GM21515 (cell line): ENCODE results near the gene ROPN1B.
"Not testable (repeated sequence)": the region's sequence is repeated elsewhere in the genome, so short reads cannot be mapped to it uniquely, and the experiment has no call there.

Experiments
- ATAC-seq: cut with Tn5 transposase; IDR thresholded peaks from one replicate; pipeline ENCODE4 v1.9.1; 2021; ENCODE audit not compliant: unreplicated experiment

ROPN1B gene

GRCh38 chr3:125957674-125958510 lies 11.1 kb upstream of the ROPN1B start:
- ATAC-seq, result no peak

DNA sequence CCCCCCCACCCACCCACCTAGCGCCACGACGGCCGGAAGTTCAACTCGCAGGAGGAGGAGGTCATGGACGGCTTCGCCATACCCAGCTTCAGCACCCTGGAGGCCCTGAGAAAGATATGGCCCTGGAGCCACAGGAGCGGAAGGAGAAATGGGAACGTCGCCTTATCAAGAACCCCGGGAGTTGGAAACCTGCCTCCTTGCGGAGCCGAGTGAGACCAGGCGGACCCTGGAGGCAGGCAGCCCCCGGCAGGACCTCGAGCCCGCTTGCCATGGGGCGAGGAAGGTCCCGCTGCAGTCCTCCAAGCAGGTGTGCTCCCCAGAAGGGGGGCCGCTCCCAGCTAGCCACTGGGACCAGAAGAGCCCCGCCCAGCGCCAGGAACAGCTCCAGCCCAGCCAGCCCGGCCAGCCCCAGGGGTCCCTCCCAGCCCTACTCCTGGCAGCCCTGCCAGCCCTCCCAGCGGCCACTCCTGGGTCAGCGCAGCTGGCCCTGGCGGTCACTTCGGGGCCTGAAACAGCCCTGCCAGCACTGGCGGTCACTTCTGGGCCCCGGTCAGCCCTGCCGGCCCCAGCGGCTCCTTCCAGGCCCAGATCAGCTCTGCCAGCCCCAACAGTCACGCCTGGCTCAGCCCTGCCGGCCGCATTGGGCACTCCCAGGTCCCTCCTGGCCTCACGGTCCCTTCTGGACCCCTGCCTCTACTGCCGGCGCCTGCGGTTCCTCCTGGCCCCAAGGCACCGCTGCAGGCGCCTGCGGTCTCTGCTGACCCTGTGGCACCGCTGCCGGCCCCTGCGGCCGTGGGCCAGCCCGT lies 10.3 kb upstream of the ROPN1B start:
- no peak for ATAC-seq

GRCh38 chr3:125959317-125960065 lies 9.5 kb upstream of the ROPN1B start:
- no peak for ATAC-seq

GRCh38 chr3:125960066-125960424 lies 8.9 kb upstream of the ROPN1B start:
- ATAC-seq, result no peak

- no peak for ATAC-seq
These were observed 8.3 kb upstream of the ROPN1B start for GRCh38 chr3:125960456-125961288.

DNA sequence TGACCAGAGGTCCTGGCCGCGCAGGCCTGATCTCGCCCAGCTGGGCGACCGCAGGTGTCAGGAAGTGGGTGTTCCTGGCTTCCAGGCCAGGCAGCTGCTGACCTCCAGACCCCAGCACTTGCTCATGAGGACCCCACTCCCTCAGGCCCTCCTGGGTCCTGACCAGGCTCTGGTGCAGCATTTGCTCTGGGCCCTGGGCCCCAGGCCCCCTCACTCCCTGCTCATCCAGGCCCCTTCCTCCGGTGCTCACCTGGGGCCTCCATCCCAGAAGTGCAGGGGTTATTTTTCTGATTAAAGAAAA lies 7.7 kb upstream of the ROPN1B start:
- no peak for ATAC-seq

DNA sequence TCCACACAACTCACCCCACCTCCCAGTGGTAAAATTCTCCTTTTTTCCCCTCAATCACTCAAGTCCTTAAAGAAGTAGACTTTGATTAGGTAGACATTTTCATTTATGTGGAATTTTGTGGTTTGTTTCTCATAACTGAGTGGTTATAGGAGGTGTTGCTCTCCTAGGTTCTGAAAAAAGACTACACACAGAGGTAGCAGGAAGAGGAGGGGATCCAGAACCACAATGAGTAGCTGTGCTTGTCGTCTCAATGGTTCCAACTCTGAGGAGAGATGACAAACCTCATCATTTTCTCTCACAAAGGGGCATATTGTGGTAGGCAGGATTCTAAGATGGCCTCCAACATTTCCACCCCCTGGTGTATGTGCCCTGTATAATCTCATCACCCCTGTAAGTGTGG lies 5.1 kb upstream of the ROPN1B start:
- not testable (repeated sequence) for ATAC-seq

DNA sequence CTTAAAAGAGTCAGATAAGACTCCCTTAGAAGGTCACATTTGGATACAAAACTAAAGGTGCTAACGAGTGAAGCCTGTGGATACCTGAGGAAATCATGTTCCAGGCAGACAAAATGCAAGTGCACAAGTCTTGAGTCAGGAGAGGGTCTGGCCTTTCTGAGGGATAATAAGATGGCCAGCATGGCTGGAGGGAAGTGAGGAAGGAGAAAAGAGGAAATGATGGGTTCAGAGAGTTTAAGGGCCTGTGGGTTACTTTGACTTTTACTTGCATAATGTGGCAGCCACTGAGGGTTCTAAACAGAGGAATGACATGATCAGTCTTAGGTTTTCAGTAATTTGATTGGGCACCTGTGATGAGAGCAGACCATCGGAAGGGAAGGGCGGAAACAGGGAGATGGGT lies 3.5 kb upstream of the ROPN1B start:
- ATAC-seq, result no peak

- no peak for ATAC-seq
These were observed 1.8 kb upstream of the ROPN1B start for GRCh38 chr3:125967156-125967555.

- not testable (repeated sequence) for ATAC-seq
These were observed 857 bp upstream of the ROPN1B start for GRCh38 chr3:125968121-125968520.

DNA sequence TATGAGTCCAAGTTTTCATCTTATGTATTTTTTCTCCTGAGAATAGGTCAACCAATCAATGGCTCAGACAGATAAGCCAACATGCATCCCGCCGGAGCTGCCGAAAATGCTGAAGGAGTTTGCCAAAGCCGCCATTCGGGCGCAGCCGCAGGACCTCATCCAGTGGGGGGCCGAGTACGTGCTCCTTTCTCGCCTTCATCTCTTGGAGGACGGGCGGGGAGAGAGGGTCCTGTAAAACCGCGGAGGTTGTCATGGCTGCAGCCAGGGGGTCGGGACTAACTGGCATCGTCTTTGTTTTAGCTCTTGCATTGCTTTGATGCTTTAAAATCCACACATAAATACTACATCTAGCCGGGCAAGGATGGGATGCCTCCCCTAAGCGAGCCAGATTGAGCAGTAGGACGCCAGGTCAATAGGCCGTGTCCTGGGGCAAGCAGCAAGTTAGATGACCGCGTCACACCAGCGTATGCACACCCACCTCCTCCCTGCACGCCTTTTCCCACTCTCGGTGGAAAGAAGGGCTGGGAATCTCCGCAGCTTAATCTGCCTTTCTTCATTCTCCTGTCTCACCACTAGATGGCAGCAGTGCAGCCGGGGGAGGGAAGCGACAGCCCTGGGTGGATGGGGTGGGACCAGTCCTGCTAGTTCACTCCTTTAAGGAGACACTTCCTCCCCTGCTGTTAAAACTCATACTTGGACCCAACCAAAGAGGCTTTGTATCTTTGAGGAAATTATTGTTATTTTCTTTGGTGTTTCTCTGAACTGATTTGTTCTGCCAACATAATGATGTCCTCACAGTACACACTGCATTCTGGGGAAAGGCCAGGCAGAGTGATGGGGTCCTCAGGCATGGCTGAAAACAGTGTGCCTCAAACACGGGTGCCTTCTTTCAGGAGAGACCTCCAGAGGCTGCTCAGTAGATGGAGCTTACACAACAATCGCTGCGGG lies 3.3 kb downstream of the ROPN1B start:
- peak; percentile 52 for ATAC-seq

- ATAC-seq, result not testable (repeated sequence)
These were observed 6.4 kb downstream of the ROPN1B start for GRCh38 chr3:125975245-125976002.

DNA sequence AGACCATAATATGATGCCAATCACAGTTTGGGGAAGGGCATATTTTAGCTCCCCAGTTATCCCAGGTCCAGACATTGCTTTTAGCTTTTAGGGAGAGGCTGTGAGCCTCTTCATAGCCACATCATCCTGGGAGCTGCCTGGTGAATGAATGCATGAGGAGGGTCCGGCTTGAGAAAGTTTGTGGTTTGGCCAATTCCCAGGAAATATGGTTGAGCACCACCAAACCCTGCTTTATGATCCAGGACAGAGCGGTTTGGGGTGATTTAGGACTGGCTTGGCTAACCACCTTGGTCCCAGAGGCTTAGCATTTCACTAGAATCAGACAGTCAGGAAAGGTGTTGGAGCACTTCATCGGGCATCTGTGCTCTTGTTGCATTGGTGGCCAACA lies 7.0 kb downstream of the ROPN1B start:
- ATAC-seq, result not testable (repeated sequence)

- not testable (repeated sequence) for ATAC-seq
These were observed 8.1 kb downstream of the ROPN1B start for GRCh38 chr3:125977104-125977503.

DNA sequence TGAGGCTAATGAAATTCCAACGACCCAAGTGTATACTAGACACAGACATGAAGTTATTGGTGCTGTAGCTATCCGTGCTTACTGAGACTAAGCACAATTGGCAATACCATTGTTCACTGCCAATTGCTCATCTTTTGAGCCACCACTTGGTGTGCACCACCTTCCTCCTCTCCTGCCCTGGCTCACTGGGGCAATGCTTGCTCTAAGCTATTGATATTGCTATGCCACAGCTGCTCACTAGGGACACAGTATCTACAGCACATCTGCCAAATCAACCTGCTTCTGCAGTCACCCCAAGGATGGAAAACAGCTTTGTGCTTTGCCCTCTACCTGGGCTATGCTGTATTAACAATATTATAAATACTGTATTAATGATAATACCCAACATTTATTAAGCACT lies 16.0 kb downstream of the ROPN1B start:
- not testable (repeated sequence) for ATAC-seq

DNA sequence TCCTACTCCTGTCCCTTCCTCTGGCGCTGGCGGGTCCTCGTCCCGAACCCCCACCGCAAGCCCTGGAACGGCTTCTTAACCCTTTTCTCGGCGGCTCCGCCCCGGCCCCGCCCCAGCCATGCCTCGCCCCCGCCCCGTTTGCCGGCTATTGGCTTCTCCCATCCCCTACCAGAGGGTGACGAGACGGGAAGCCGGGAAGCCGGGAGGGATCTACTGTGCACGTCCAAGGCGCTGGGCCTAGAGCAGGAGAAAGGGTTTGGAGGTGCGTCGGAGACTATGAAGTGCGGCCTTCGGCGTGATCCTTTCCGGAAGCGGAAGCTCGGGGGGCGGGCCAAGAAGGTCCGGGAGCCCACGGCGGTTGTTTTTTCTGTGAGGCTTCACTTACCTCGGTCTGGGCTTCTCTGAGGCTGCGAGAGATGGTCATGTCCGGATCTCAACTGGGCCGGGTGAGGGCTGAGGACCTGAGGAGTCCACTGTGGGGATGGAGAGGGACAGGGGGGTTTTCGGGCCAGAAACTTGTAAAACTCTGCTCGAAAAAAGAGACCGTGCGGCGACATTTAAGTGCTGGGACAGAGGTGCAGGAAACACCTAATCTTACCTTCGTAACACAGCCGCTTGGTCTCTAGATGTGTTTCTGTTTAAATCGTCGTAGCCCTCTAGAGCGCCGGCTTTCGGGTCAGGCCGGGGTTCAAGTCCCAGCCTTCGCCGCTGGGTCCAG lies 21.4 kb downstream of the ROPN1B start:
- ATAC-seq, result peak; percentile 84

DNA sequence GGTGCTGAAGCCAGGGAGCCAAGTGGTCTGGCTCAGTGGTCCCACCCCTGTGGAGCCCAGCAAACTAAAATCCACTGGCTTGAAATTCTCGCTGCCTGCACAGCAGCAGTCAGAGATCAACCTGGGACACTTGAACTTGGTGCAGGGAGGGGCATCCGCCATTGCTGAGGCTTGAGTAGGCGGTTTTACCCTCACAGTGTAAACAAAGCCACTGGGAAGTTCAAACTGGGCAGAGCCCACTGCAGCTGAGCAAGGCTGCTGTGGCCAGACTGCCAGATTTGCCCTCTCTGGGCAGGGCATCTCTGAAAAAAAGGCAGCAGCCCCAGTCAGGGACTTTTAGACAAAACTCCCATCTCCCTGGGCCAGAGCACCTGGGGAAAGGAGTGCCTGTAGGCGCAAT lies 27.8 kb downstream of the ROPN1B start:
- ATAC-seq, result not testable (repeated sequence)

DNA sequence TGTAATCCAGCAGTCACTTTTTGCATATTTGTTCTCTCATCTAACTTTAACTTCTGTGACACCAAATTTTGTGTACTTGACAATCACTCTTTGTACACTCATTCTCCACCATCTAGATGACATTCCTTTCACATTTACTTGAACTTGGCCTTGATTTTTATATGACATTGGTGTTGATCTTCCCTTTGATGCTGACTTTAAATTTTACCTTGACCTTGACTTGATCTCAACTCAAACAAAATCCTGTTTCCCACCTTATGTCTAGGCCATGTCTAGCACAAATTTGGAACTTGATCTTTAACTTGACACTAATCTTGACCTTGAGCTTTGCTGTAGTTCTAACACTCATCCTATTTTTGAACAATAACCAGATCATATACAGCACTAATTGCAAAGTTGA lies 33.2 kb downstream of the ROPN1B start:
- no peak for ATAC-seq
